GM21526 (cell line): ENCODE data around the gene SLC49A3.
"Not testable (repeated sequence)": the region's sequence is repeated elsewhere in the genome, so short reads cannot be mapped to it uniquely, and the experiment has no call there.

Experiments used
- ATAC-seq: cut with Tn5 transposase; IDR thresholded peaks from one replicate; pipeline ENCODE4 v1.9.1; 2021; ENCODE audit warnings: moderate library complexity; ENCODE audit not compliant: unreplicated experiment, low FRiP score

Gene SLC49A3

GRCh38 chr4:668219-668618 is 20.7 kb downstream of the SLC49A3 start:
- not testable (repeated sequence) for ATAC-seq

GRCh38 chr4:667545-667925 is 21.4 kb downstream of the SLC49A3 start:
- ATAC-seq: no peak

- ATAC-seq: no peak
Observed at GRCh38 chr4:666822-667544, 22.0 kb downstream of the SLC49A3 start.

- no peak for ATAC-seq
Observed at GRCh38 chr4:666436-666810, 22.5 kb downstream of the SLC49A3 start.

- ATAC-seq: no peak
Observed at GRCh38 chr4:665751-666435, 23.1 kb downstream of the SLC49A3 start.

- ATAC-seq: no peak
Observed at GRCh38 chr4:665381-665750, 23.6 kb downstream of the SLC49A3 start.

- ATAC-seq: no peak
Observed at GRCh38 chr4:664713-665231, 24.2 kb downstream of the SLC49A3 start.

GRCh38 chr4:663438-664428 is 25.2 kb downstream of the SLC49A3 start:
- peak; percentile 47 for ATAC-seq

- no peak for ATAC-seq
Observed at GRCh38 chr4:663046-663437, 25.9 kb downstream of the SLC49A3 start.

- ATAC-seq: no peak
Observed at GRCh38 chr4:661881-662761, 26.8 kb downstream of the SLC49A3 start.

- no peak for ATAC-seq
Observed at GRCh38 chr4:661231-661630, 27.7 kb downstream of the SLC49A3 start.

- no peak for ATAC-seq
Observed at GRCh38 chr4:660401-660800, 28.6 kb downstream of the SLC49A3 start.

GRCh38 chr4:659851-660250 is 29.1 kb downstream of the SLC49A3 start:
- ATAC-seq: no peak

GRCh38 chr4:658681-659667 is 30.0 kb downstream of the SLC49A3 start:
- no peak for ATAC-seq

GRCh38 chr4:657834-658667 is 30.9 kb downstream of the SLC49A3 start:
- no peak for ATAC-seq

GRCh38 chr4:657338-657833 is 31.6 kb downstream of the SLC49A3 start:
- no peak for ATAC-seq

- ATAC-seq: no peak
Observed at GRCh38 chr4:656436-657337, 32.3 kb downstream of the SLC49A3 start.
